ENCODE results near the gene IL20. TPM values are rescaled to one million over a fixed set of nuclear protein-coding genes. Genes with fewer than 3 reads are reported as not detected.
"Not testable (repeated sequence)": the region's sequence is repeated elsewhere in the genome, so short reads cannot be mapped to it uniquely, and the experiment has no call there.

IL20 gene
- total RNA-seq, 6 experiments from 2014 or later, result not detected

DNA sequence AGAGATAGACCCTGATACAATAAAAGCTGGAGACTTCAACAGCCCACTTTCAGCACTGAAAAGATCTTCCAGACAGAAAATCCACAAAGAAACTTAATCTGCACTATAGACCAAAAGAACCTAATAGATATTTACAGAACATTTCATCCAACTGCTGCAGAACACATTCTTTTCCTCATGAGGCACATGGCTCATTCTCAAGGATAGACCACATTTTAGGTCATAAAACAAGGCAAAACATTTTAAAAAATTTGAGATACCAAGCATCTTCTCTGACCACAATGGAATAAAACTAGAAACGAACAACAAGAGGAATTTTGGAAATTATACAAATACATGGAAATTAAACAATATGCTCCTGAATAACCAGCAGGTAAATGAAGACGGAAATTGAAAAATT lies 15.0 kb upstream of the IL20 start:
- TF ChIP-seq, protein P1, sequence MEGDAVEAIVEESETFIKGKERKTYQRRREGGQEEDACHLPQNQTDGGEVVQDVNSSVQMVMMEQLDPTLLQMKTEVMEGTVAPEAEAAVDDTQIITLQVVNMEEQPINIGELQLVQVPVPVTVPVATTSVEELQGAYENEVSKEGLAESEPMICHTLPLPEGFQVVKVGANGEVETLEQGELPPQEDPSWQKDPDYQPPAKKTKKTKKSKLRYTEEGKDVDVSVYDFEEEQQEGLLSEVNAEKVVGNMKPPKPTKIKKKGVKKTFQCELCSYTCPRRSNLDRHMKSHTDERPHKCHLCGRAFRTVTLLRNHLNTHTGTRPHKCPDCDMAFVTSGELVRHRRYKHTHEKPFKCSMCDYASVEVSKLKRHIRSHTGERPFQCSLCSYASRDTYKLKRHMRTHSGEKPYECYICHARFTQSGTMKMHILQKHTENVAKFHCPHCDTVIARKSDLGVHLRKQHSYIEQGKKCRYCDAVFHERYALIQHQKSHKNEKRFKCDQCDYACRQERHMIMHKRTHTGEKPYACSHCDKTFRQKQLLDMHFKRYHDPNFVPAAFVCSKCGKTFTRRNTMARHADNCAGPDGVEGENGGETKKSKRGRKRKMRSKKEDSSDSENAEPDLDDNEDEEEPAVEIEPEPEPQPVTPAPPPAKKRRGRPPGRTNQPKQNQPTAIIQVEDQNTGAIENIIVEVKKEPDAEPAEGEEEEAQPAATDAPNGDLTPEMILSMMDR (IDR thresholded peaks at IDR 0.05), result no peak
- H3K36me3 Mint-ChIP-seq (ENCODE audit: low read depth), result peaks cover 11% of the 10 kb centered on the region; the same call in 1 of the 2 replicates
- peaks cover 4% of the 10 kb centered on the region for H3K27me3 Mint-ChIP-seq (ENCODE audit: insufficient read depth)
- no peak for DNase-seq
- no peak overlapping the region for H3K4me3 Mint-ChIP-seq
- peaks cover 7% of the 10 kb centered on the region for H3K4me1 Mint-ChIP-seq (ENCODE audit: low read depth)
- peaks cover 14% of the 10 kb centered on the region for H3K9me3 Mint-ChIP-seq
- no peak overlapping the region for H3K27ac Mint-ChIP-seq

DNA sequence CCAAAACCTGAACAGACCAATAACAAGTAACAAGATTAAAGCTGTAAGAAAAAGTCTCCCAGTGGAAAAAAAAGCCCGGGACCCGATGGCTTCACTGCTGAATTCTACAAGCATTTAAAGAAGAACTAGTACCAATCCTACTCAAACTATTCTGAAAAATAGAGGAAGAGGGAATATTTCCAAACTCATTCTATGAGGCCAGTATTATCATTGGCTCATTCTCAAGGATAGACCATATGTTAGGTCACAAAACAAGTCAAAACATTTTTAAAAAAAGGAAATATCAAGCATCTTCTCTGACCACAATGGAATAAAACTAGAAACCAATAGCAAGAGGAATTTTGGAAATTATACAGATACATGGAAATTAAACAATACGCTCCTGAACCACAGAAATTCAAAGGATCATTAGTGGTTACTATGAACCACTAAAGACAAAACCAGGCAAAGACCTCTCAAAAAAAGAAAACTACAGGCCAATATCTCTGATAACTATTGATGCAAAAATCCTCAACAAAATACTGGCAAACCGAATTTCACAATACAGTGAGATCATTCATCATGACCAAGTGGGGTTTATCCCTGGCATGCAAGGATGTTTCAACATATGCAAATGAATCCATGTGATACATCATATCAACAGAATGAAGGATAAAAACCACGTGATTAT lies 13.9 kb upstream of the IL20 start:
- TF ChIP-seq, protein P1 (IDR thresholded peaks at IDR 0.05), result no peak
- H3K9me3 Mint-ChIP-seq, result peaks cover 14% of the 10 kb centered on the region
- H3K27me3 Mint-ChIP-seq (ENCODE audit: insufficient read depth), result peaks cover 5% of the 10 kb centered on the region
- H3K4me3 Mint-ChIP-seq, result no peak overlapping the region
- peaks cover 11% of the 10 kb centered on the region; the same call in 1 of the 2 replicates for H3K36me3 Mint-ChIP-seq (ENCODE audit: low read depth)
- no peak overlapping the region for H3K27ac Mint-ChIP-seq
- peaks cover 7% of the 10 kb centered on the region for H3K4me1 Mint-ChIP-seq (ENCODE audit: low read depth)
- peak; percentile 45 for DNase-seq

DNA sequence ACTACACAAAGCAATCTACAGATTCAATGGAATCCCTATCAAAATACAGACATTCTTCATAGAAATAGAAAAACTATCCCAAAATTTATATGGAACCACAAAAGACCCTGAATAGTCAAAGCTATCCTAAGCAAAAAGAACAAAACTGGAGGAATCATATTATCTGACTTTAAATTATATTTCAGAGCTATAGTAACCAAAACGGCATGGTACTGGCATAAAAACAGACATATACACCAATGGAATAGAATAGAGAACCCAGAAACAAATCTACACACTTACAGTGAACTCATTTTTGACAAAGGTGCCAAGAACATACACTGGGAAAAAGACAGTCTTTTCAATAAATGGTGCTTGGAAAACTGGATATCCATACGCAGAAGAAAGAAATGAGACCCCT lies 12.8 kb upstream of the IL20 start:
- peaks cover 11% of the 10 kb centered on the region; the same call in 1 of the 2 replicates for H3K36me3 Mint-ChIP-seq (ENCODE audit: low read depth)
- not testable (repeated sequence) for H3K27ac Mint-ChIP-seq

DNA sequence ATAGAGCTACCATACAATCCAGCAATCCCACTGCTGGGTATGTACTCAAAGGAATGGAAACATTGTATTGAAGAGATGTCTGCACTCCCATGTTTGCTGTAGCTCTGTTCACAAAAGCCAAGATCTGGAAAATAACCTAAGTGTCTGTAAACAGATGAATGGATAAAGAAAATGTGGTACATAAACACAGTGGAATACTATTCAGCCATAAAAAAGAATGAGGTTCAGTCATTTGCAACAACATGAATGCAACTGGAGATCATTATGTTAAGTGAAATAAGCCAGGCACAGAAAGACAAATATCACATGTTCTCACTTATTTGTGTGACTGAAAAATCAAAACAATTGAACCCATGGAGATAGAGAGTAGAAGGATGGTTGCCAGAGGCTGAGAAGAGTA lies 11.7 kb upstream of the IL20 start:
- not testable (repeated sequence) for H3K27ac Mint-ChIP-seq; H3K4me3 Mint-ChIP-seq; DNase-seq; H3K27me3 Mint-ChIP-seq (ENCODE audit: insufficient read depth); H3K4me1 Mint-ChIP-seq (ENCODE audit: low read depth)
- H3K9me3 Mint-ChIP-seq, result peaks cover 14% of the 10 kb centered on the region
- H3K36me3 Mint-ChIP-seq (ENCODE audit: low read depth), result peaks cover 11% of the 10 kb centered on the region; the same call in 1 of the 2 replicates

More for the DNA sequence above, 12.8 kb upstream of the IL20 start:
- peaks cover 14% of the 10 kb centered on the region for H3K9me3 Mint-ChIP-seq
- not testable (repeated sequence) for H3K4me3 Mint-ChIP-seq; H3K27me3 Mint-ChIP-seq (ENCODE audit: insufficient read depth); DNase-seq; H3K4me1 Mint-ChIP-seq (ENCODE audit: low read depth)

DNA sequence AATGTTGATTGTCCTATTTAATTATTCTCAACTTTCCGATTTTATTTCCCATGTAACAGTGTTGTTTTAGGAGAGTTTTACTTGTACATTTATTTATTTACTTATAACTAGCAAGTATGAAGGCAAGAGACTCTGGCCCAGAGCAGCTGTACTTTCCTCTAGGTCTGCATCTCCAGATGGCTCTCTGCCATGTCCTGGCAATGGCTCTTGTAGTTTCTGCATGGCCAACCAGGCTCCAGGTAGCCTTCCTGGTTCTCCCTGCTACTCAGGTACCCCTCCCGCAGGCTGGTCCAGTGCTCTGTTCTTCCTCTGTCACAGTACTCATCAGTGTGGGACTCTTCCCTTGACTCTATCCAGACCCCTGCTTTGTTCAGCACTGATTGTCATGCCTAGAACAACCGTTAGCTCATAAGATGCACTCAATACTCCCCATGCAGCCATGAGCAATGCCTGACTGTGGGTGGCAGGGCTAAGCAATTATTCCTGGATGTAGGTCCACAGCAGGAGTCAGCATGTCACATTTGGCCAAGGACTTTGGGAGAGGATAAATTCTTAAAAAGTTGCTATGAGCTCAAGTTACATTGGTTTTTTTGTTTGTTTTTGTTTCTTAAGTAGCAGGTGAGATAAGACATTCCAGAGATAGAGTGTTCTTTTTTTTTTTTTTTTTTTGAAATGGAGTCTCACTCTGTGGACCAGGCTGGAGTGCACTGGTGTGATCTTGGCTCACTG lies 10.9 kb upstream of the IL20 start:
- H3K4me1 Mint-ChIP-seq (ENCODE audit: low read depth), result peaks cover 7% of the 10 kb centered on the region
- no peak for DNase-seq
- H3K27ac Mint-ChIP-seq, result no peak overlapping the region
- H3K36me3 Mint-ChIP-seq (ENCODE audit: low read depth), result peaks cover 11% of the 10 kb centered on the region; the same call in 1 of the 2 replicates
- peaks cover 14% of the 10 kb centered on the region for H3K9me3 Mint-ChIP-seq
- no peak overlapping the region for H3K4me3 Mint-ChIP-seq
- peaks cover 8% of the 10 kb centered on the region for H3K27me3 Mint-ChIP-seq (ENCODE audit: insufficient read depth)
- TF ChIP-seq, protein P1 (IDR thresholded peaks at IDR 0.05), result no peak

DNA sequence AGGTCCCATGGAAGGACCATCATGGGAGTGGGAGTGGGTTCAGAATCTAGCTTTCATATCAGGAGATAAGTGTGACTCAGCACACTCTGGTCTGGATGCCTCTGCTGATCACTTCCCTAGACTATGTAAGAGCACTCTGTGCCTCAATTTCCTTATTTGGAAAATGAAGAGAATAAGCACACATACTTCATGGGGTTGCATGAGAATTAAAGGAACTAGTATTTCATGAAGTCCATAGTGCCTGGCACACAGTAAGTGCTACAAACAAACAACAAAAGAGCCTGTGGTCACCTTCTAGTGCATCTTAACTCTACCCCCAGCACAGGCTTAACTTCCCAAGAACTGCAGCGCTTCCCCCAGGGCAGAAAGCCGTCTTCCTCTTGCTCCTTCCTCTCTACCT lies 9.6 kb upstream of the IL20 start:
- TF ChIP-seq, protein P1 (IDR thresholded peaks at IDR 0.05), result no peak
- Mint-ChIP-seq H3K4me1 (ENCODE audit: low read depth) (peaks cover 7% of the 10 kb centered on the region), H3K4me3 (no peak overlapping the region), H3K36me3 (ENCODE audit: low read depth) (peaks cover 11% of the 10 kb centered on the region; the same call in 1 of the 2 replicates), H3K27ac (no peak overlapping the region), H3K27me3 (ENCODE audit: insufficient read depth) (peaks cover 9% of the 10 kb centered on the region), H3K9me3 (peaks cover 14% of the 10 kb centered on the region)
- no peak for DNase-seq
